ENCODE data around the gene PRKG1.

Gene PRKG1

DNA sequence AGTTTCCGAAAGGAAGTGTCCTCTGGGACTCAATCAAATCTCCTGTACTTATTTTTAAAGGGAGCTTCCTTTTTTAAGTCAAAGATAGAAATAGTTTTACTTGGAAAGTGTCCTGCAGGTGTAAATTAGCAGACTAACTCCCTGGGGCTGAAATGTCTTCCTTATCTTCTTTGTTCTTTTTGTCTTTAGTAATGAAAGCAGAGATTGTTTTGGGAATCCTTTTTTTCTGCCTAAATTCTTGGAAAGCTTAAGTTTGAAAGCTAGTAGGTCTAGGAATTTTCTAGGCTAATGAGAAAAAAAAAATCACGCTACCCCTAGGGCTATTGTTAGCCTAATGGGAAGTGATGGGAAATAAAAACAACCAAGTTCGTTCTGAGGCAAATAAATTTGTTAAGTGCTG, 764.2 kb downstream of the PRKG1 start:
- TF ChIP-seq, protein P1, sequence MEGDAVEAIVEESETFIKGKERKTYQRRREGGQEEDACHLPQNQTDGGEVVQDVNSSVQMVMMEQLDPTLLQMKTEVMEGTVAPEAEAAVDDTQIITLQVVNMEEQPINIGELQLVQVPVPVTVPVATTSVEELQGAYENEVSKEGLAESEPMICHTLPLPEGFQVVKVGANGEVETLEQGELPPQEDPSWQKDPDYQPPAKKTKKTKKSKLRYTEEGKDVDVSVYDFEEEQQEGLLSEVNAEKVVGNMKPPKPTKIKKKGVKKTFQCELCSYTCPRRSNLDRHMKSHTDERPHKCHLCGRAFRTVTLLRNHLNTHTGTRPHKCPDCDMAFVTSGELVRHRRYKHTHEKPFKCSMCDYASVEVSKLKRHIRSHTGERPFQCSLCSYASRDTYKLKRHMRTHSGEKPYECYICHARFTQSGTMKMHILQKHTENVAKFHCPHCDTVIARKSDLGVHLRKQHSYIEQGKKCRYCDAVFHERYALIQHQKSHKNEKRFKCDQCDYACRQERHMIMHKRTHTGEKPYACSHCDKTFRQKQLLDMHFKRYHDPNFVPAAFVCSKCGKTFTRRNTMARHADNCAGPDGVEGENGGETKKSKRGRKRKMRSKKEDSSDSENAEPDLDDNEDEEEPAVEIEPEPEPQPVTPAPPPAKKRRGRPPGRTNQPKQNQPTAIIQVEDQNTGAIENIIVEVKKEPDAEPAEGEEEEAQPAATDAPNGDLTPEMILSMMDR (IDR thresholded peaks at IDR 0.05; ENCODE audit: insufficient read depth, low read length, poor library complexity, severe bottlenecking) = no peak
- TF ChIP-seq EZH2phosphoT487 (conservative IDR thresholded peaks at IDR 0.05; ENCODE audit: low read length) = no peak
- H3K4me2 ChIP-seq (ENCODE audit: low read depth, low read length, poor library complexity, severe bottlenecking) = no peak overlapping the region
- no peaks in the 10 kb centered on the region for H3K9me3 ChIP-seq (ENCODE audit: insufficient read depth, low read length)
- no peak overlapping the region for H3K9ac ChIP-seq (ENCODE audit: low read length)
- H3K4me3 ChIP-seq (ENCODE audit: insufficient read depth, low read length, poor library complexity, severe bottlenecking) = no peak overlapping the region
- no peaks in the 10 kb centered on the region for H3F3A ChIP-seq (ENCODE audit: insufficient read depth)
- H3K36me3 ChIP-seq (ENCODE audit: low read length) = no peaks in the 10 kb centered on the region
- no peaks in the 10 kb centered on the region for H3K27me3 ChIP-seq (ENCODE audit: low read length)
- H3K79me2 ChIP-seq (ENCODE audit: insufficient read depth, low read length) = no peaks in the 10 kb centered on the region
- H4K20me1 ChIP-seq (ENCODE audit: low read depth, low read length) = no peaks in the 10 kb centered on the region
- H2AFZ ChIP-seq (ENCODE audit: low read depth, low read length, severe bottlenecking) = no peak overlapping the region
- H3K27ac ChIP-seq (ENCODE audit: low read depth, low read length) = no peak overlapping the region
- no peaks in the 10 kb centered on the region for H3K9me2 ChIP-seq (replicated peaks; ENCODE audit: insufficient read depth, low read length)

DNA sequence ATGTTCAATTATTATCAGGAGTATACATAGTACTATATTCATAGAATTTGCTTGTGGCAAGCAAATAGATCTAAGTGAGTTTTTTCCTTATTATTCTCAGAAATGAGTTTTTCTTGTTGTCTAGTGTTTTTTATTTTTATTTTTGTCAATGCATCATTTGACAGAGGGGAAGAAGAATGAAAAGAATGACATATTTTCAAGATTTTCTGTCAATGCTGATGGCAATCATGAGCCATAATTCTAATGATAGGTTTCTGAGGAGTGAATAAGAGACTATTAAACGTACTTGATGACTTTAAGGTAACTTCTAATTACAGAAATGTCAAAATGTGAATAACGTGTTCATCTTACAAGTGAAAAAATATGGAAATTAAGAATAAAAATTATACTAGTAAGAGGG, 769.7 kb downstream of the PRKG1 start:
- no peak overlapping the region for H3K4me2 ChIP-seq (ENCODE audit: low read depth, low read length, poor library complexity, severe bottlenecking)
- H3K4me3 ChIP-seq (ENCODE audit: insufficient read depth, low read length, poor library complexity, severe bottlenecking) = no peak overlapping the region
- H4K20me1 ChIP-seq (ENCODE audit: low read depth, low read length) = no peaks in the 10 kb centered on the region
- no peak overlapping the region for H3K27ac ChIP-seq (ENCODE audit: low read depth, low read length)
- no peaks in the 10 kb centered on the region for H3K9me3 ChIP-seq (ENCODE audit: insufficient read depth, low read length)
- no peaks in the 10 kb centered on the region for H3K36me3 ChIP-seq (ENCODE audit: low read length)
- H3F3A ChIP-seq (ENCODE audit: insufficient read depth) = no peaks in the 10 kb centered on the region
- no peaks in the 10 kb centered on the region for H3K27me3 ChIP-seq (ENCODE audit: low read length)
- H3K9ac ChIP-seq (ENCODE audit: low read length) = no peak overlapping the region
- H3K9me2 ChIP-seq (replicated peaks; ENCODE audit: insufficient read depth, low read length) = no peaks in the 10 kb centered on the region
- no peaks in the 10 kb centered on the region for H3K79me2 ChIP-seq (ENCODE audit: insufficient read depth, low read length)
- TF ChIP-seq EZH2phosphoT487 (conservative IDR thresholded peaks at IDR 0.05; ENCODE audit: low read length) = no peak
- TF ChIP-seq, protein P1 (IDR thresholded peaks at IDR 0.05; ENCODE audit: insufficient read depth, low read length, poor library complexity, severe bottlenecking) = no peak
- no peak overlapping the region for H2AFZ ChIP-seq (ENCODE audit: low read depth, low read length, severe bottlenecking)

DNA sequence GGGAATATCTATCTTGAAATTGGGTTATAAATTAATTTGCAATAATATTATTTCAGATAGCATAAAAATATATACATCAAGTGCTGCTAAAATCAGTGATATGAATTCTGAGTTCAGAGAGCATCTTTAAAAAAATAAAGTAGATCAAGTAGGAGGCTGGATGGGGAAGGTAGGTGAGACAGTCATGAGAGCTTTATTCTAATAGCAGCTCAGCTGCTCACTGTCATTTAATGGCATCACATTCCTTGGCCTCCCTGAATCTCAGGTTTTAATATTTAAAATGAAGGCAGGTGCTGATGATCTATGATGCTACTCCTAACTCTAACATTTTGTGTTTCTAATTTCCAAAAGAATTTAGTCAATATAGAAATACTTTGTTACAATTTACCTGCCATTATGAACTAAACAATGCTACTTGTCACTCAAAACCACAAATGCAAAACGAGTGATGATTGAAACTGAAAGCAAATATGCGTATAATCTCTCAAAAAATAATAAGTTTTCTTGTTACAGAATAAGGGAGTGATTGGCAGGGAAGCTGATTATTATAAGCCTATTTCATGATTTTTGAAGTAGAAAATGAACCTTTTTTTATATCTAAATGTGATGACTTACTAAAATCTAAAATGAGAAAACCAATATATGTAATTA, 772.7 kb downstream of the PRKG1 start:
- Histone ChIP-seq H3K27ac (ENCODE audit: low read depth, low read length) (no peak overlapping the region), H3F3A (ENCODE audit: insufficient read depth) (no peaks in the 10 kb centered on the region)
- TF ChIP-seq, protein P1 (IDR thresholded peaks at IDR 0.05; ENCODE audit: insufficient read depth, low read length, poor library complexity, severe bottlenecking) = no peak
- TF ChIP-seq EZH2phosphoT487 (conservative IDR thresholded peaks at IDR 0.05; ENCODE audit: low read length) = no peak

More for the DNA sequence above, 772.7 kb downstream of the PRKG1 start:
- Histone ChIP-seq H3K9ac (ENCODE audit: low read length) (no peak overlapping the region), H2AFZ (ENCODE audit: low read depth, low read length, severe bottlenecking) (no peak overlapping the region), H3K9me2 (replicated peaks; ENCODE audit: insufficient read depth, low read length) (no peaks in the 10 kb centered on the region), H4K20me1 (ENCODE audit: low read depth, low read length) (no peaks in the 10 kb centered on the region), H3K4me3 (ENCODE audit: insufficient read depth, low read length, poor library complexity, severe bottlenecking) (no peak overlapping the region), H3K36me3 (ENCODE audit: low read length) (no peaks in the 10 kb centered on the region), H3K9me3 (ENCODE audit: insufficient read depth, low read length) (no peaks in the 10 kb centered on the region), H3K79me2 (ENCODE audit: insufficient read depth, low read length) (no peaks in the 10 kb centered on the region), H3K27me3 (ENCODE audit: low read length) (no peaks in the 10 kb centered on the region), H3K4me2 (ENCODE audit: low read depth, low read length, poor library complexity, severe bottlenecking) (no peak overlapping the region)
